CD4-positive, alpha-beta T cell treated with Interferon alpha-2 for 1 hour (primary cell): ENCODE data around the gene HES4.
"Not testable (repeated sequence)": the region's sequence is repeated elsewhere in the genome, so short reads cannot be mapped to it uniquely, and the experiment has no call there.

ENCODE experiments used
- DNase-seq, 2 donors: peaks; one replicate each; pipeline ENCODE4 v3.0.0-alpha.2; 2020 to 2022

Gene HES4

GRCh38 chr1:997993-998744 is 1.7 kb downstream of the HES4 start:
- DNase-seq = no peak

DNA sequence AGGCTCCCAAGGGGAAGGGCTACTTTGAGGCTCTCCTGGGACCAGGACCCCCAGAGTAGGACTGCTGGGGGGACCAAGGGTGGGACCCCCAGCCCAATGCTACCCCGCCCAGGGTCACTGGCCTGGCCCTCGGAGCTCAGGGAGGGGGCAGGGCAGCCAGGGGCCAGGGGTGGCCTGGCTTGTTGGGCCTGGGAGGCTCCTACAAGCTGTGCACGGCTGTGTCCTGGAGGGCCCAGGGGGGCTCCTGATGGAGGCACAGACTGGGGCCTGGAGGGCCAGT is 2.2 kb downstream of the HES4 start:
- no peak for DNase-seq

DNA sequence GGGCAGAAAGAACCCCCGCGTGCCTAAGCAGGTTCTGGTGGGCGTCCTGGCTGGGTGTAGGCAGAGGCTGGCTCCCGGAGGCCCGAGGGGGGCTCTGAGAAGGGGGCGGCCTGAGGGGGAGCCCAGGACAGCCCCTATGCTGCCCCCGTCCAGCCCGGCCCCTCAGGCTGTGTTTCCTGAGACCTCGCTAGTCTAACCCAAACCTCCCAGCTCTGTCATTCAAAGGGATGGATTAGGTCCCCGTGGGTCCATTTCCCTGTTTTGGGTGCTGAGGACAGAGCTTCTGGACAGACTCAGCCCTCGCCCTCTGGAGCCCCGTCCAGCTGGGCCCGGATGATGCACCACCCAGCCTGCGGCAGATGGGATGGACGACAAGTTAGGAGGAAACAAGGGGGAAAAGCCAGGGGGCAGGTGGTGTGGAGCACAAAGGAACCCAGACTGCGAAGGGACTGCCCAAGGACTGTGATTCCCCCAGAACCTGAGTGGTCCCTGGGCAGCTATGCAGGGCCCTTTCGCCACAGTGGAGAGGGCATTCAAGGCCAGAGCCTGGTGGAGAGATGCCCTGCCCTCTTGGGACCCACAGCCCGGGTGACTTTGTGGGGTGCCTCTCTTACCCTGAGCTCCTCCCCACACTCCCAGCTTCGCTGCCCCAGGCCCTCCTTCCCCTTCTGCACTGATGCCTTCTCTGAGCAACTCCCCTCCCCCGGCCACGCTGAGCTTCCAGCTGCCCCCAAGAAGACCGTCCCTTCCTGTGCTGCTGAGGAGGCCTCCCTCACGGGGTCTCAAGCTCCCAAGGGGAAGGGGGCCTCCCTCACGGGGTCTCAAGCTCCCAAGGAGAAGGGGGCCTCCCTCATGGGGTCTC is 2.8 kb downstream of the HES4 start:
- no peak for DNase-seq

DNA sequence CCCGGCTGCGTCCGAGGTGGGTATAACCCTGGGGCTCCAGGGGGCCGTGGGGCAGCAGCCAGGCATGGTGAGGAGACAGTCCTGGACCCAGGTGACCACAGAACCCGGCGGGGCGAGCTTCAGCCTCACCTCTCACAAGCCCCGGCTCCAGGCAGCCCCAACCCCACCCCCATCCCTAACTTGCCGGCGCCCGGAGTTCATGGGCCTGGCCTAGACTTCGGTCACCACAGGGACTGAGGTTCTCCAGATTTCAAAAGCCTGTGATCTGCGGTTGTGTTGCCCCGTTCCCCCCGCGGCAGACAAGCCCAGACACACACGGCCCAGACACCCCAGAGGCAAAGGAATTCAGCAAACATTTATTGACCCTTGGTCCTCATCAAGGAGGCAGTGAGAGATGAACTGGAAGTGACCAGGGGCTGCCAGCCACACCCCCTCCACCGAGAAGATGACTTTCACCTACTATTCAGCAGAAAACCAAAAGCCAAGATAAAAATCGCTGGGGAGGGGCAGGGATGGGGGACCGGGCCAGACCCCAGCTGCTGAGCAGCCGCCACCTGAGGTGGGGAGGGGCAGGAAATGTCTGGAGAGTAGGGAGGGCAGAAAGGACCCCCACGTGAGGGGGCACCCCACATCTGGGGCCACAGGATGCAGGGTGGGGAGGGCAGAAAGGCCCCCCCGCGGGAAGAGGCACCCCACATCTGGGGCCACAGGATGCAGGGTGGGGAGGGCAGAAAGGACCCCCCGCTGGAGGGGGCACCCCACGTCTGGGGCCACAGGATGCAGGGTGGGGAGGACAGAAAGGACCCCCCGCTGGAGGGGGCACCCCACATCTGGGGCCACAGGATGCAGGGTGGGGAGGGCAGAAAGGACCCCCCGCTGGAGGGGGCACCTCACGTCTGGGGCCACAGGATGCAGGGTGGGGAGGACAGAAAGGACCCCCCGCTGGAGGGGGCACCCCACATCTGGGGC is 3.9 kb downstream of the HES4 start:
- DNase-seq = no peak

DNA sequence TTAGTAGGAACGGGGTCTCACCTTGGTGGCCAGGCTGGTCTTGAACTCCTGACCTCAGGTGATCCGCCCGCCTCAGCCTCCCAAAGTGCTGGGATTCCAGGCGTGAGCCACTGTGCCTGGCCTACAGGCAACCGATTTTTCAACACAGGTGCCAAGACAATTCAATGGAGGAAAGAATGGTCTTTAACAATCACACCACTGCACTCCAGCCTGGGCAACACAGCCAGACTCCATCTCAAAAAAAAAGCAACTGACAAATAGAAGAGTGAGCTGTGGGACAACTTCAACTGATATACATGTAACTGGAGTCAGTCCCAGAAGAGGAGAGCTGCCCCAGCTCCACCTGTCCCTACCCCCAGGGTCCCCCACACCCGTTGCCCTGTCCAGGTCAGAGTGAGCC is 5.4 kb downstream of the HES4 start:
- DNase-seq = not testable (repeated sequence)

DNA sequence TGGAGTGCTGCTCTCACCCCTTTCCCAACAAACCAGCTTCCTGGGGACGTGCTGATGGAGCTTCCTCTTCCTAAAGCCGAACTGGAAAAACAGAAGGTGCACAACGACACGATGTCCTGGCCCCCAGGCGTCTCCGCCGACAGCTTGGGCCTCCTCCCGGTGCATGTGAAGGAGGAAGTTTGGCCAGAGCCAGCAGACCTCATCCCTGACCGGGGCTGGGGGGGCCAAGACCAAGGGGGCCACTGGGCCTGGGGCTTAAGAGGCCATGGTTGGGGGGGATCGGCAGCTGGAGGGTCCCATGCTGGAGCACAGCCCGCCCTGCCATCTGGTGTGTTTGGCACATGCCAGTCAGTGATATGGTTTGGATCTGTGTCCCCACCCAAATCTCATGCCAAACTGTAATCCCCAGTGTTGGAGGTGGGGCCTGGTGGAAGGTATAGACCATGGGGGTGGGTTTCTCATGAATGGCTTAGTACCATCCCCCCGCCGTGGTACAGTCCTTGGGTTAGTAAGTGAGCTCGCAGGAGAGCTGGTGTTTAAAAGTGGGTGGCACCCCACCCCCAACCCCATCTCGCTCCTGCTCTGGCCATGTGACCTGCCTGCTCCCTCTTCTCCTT is 6.4 kb downstream of the HES4 start:
- DNase-seq = no peak

DNA sequence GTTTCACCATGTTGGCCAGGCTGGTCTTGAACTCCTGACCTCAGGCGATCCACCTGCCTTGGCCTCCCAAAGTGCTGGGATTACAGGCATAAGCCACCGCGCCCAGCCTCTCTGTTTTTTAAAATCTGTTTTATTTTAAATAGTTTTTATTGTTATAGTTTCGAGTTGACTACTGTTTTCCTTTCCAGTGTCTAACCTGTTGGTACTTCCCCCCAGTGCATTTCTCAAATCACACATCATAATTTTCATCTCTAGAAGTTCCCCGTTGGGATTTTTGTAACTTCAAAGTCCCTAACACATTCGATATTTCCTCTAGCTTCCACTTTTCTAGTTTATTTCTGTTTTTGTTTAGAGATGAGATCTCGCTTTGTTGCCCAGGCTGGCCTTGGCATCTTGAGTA is 7.5 kb downstream of the HES4 start:
- no peak for DNase-seq

GRCh38 chr1:991895-992294 is 8.0 kb downstream of the HES4 start:
- DNase-seq = no peak

- DNase-seq = not testable (repeated sequence)
Measured at GRCh38 chr1:991275-991674, 8.6 kb downstream of the HES4 start.

GRCh38 chr1:988061-988460 is 11.8 kb downstream of the HES4 start:
- not testable (repeated sequence) for DNase-seq

- no peak for DNase-seq
Measured at GRCh38 chr1:985126-985525, 14.8 kb downstream of the HES4 start.

DNA sequence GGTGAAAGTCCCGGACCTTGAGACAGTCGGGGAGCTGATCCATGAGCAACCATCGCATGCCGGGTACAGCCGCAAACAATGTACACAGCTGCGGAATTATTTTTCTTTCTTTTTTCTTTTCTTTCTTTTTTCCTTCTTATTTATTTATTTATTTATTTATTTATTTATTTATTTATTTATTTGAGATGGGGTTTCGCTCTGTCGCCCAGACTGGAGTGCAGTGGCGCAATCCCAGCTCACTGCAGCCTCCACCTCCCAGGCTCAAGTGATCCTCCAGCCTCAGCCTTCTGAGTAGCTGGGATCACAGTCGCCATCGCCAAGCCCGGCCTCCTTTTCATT is 15.5 kb downstream of the HES4 start:
- DNase-seq = no peak

DNA sequence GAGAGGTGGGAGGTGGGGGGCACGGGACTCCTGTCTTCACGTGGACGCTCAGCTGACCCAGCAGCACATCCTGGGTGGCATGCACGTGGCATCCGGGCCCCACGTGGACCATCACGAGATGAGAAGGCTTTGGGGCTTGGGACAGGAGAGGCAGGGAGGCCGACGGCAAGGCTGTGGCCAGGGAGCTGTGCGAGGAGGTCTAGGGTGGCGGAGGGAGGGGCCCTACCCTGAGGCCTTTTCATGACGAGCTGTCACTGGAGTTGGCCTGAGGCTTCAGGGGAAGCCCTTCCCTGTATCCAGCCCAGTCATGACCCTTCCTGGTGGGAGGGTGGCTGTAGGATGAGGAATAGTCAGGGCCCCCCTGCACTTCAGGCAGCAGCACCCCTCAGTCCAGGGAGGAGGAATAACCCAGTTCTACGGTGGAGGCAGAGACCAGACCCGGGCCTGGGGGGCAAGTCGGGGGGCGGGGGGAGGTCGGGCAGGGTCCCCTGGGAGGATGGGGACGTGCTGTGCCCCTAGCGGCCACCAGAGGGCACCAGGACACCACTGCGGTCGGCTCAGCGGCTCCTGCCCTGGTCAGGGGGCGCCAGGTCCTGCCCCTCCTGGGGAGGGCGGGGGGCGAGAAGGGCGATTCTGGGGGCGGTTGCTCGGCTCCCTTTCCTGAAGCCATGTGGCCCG is 16.0 kb downstream of the HES4 start:
- DNase-seq = peak; percentile 48 to 64

- no peak for DNase-seq
Measured at GRCh38 chr1:982765-983436, 17.0 kb downstream of the HES4 start.

GRCh38 chr1:981955-982558 is 17.8 kb downstream of the HES4 start, which contains the start of gene PERM1:
Gene PERM1, minus strand, starts transcription at chr1:982093. Its CDS starts 1,064 bp downstream, at chr1:981029.
- DNase-seq = no peak

- no peak for DNase-seq
Measured at GRCh38 chr1:981491-981954, 18.4 kb downstream of the HES4 start.

GRCh38 chr1:980602-981395 is 19.1 kb downstream of the HES4 start:
- no peak for DNase-seq

GRCh38 chr1:980137-980571 is 19.7 kb downstream of the HES4 start:
- no peak for DNase-seq

DNA sequence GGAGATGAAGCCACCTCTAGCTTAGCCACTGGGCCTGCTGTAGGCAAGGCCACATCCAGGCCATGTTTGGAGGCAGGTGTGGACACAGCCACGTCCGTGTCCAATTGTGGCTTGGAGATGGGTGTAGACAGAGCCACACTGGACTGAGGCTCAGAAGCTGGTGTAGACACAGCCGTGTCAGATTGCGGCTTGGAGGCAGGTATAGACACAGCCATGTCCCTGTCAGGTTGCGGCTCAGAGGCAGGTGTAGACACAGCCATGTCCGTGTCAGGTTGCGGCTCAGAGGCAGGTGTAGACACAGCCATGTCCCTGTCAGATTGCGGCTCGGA is 20.2 kb downstream of the HES4 start:
- DNase-seq = no peak
